Activated CD4-positive, alpha-beta T cell treated with anti-CD3 and anti-CD28 coated beads, Interleukin-2, amount 10 ng/mL, durations not matched to agents 24 days and 14 days (primary cell): ENCODE data around the gene IL12RB2. TPM values are rescaled to one million over a fixed set of nuclear protein-coding genes. Genes with fewer than 3 reads are reported as not detected.
"Not testable (repeated sequence)": the region's sequence is repeated elsewhere in the genome, so short reads cannot be mapped to it uniquely, and the experiment has no call there.

Source experiments
- DNase-seq: peaks from one replicate; pipeline ENCODE4 v3.0.0; 2022
- H3K27ac Mint-ChIP-seq: one replicate; pipeline ENCODE4 v1.8.0; 2022; ENCODE audit warnings: mild to moderate bottlenecking, mixed read lengths
- H3K27me3 Mint-ChIP-seq: one replicate; pipeline ENCODE4 v1.8.0; 2022; ENCODE audit warnings: mixed read lengths
- H3K36me3 Mint-ChIP-seq: one replicate; pipeline ENCODE4 v1.8.0; 2022; ENCODE audit warnings: low read depth, mild to moderate bottlenecking, mixed read lengths
- H3K4me1 Mint-ChIP-seq: one replicate; pipeline ENCODE4 v1.8.0; 2021; ENCODE audit warnings: mixed read lengths
- H3K4me3 Mint-ChIP-seq: one replicate; pipeline ENCODE4 v1.8.0; 2022; ENCODE audit warnings: mild to moderate bottlenecking, moderate library complexity, mixed read lengths
- H3K9me3 Mint-ChIP-seq: one replicate; pipeline ENCODE4 v1.8.0; 2021; ENCODE audit warnings: mixed read lengths
- intact Hi-C: fragments of 100-400 bp; cut with micrococcal nuclease; formaldehyde crosslinking; loops from one replicate; pipeline ENCODE4 v1.15.1; 2023
- total RNA-seq: library from RNA; stranded (reverse); gene quantifications from 2 replicates; pipeline ENCODE4 v1.2.3, GENCODE V29; 2022

IL12RB2 gene
- total RNA-seq, 1 donor from 2014 or later, result 138 TPM

GRCh38 chr1:67401443-67401842 lies 93.8 kb downstream of the IL12RB2 start:
- intact Hi-C loops, result loop anchor here (2.0 to 5.0 kb wide), 3 partner anchors 29 to 189 kb away; partner anchors contain the start of gene SERBP1
- H3K27ac Mint-ChIP-seq, result no peak overlapping the region
- peaks cover 18% of the 10 kb centered on the region for H3K9me3 Mint-ChIP-seq
- peaks cover 57% of the 10 kb centered on the region for H3K36me3 Mint-ChIP-seq
- no peaks in the 10 kb centered on the region for H3K27me3 Mint-ChIP-seq
- H3K4me1 Mint-ChIP-seq, result peaks cover 17% of the 10 kb centered on the region
- no peak for DNase-seq
- no peak overlapping the region for H3K4me3 Mint-ChIP-seq

- peaks cover 12% of the 10 kb centered on the region for H3K4me1 Mint-ChIP-seq
- DNase-seq, result no peak
- peaks cover 39% of the 10 kb centered on the region for H3K36me3 Mint-ChIP-seq
- H3K9me3 Mint-ChIP-seq, result peaks cover 13% of the 10 kb centered on the region
- H3K4me3 Mint-ChIP-seq, result no peak overlapping the region
- H3K27ac Mint-ChIP-seq, result no peak overlapping the region
- intact Hi-C loops, result loop anchor here (5.0 kb wide), 2 partner anchors 52 to 192 kb away; no protein-coding TSS in a partner anchor
- H3K27me3 Mint-ChIP-seq, result no peaks in the 10 kb centered on the region
Measured at GRCh38 chr1:67404212-67404620, 96.5 kb downstream of the IL12RB2 start.

- peaks cover 7% of the 10 kb centered on the region for H3K4me1 Mint-ChIP-seq
- peaks cover 38% of the 10 kb centered on the region for H3K36me3 Mint-ChIP-seq
- peak overlapping the region; percentile 11 for H3K27ac Mint-ChIP-seq
- H3K27me3 Mint-ChIP-seq, result no peaks in the 10 kb centered on the region
- intact Hi-C loops, result no loop called here
- H3K9me3 Mint-ChIP-seq, result peaks cover 4% of the 10 kb centered on the region
- no peak overlapping the region for H3K4me3 Mint-ChIP-seq
- DNase-seq, result no peak
Measured at GRCh38 chr1:67405473-67406245, 98.0 kb downstream of the IL12RB2 start.

GRCh38 chr1:67407498-67407897 lies 99.8 kb downstream of the IL12RB2 start:
- peaks cover 6% of the 10 kb centered on the region for H3K4me1 Mint-ChIP-seq
- H3K27me3 Mint-ChIP-seq, result no peaks in the 10 kb centered on the region
- no peak for DNase-seq
- H3K27ac Mint-ChIP-seq, result no peak overlapping the region
- no peaks in the 10 kb centered on the region for H3K9me3 Mint-ChIP-seq
- intact Hi-C loops, result no loop called here
- peaks cover 44% of the 10 kb centered on the region for H3K36me3 Mint-ChIP-seq
- no peak overlapping the region for H3K4me3 Mint-ChIP-seq

- DNase-seq, result no peak
- peaks cover 6% of the 10 kb centered on the region for H3K4me1 Mint-ChIP-seq
- no peak overlapping the region for H3K4me3 Mint-ChIP-seq
- H3K27ac Mint-ChIP-seq, result no peak overlapping the region
- no peaks in the 10 kb centered on the region for H3K9me3 Mint-ChIP-seq
- H3K36me3 Mint-ChIP-seq, result peaks cover 46% of the 10 kb centered on the region
- intact Hi-C loops, result loop anchor here (2.0 kb wide), 1 partner anchor 19 kb away; no protein-coding TSS in a partner anchor
- H3K27me3 Mint-ChIP-seq, result no peaks in the 10 kb centered on the region
Measured at GRCh38 chr1:67408148-67408547, 100.5 kb downstream of the IL12RB2 start.

- intact Hi-C loops, H3K27me3 Mint-ChIP-seq, H3K9me3 Mint-ChIP-seq, DNase-seq, H3K4me3 Mint-ChIP-seq, H3K27ac Mint-ChIP-seq: not testable (repeated sequence)
- peaks cover 27% of the 10 kb centered on the region for H3K4me1 Mint-ChIP-seq
- H3K36me3 Mint-ChIP-seq, result peaks cover 74% of the 10 kb centered on the region
Measured at GRCh38 chr1:67413101-67413500, 105.4 kb downstream of the IL12RB2 start.

- no peak overlapping the region for H3K4me3 Mint-ChIP-seq
- H3K27me3 Mint-ChIP-seq, result no peaks in the 10 kb centered on the region
- no peak overlapping the region for H3K27ac Mint-ChIP-seq
- H3K4me1 Mint-ChIP-seq, result peaks cover 36% of the 10 kb centered on the region
- no peak for DNase-seq
- intact Hi-C loops, result no loop called here
- no peaks in the 10 kb centered on the region for H3K9me3 Mint-ChIP-seq
- peaks cover 75% of the 10 kb centered on the region for H3K36me3 Mint-ChIP-seq
Measured at GRCh38 chr1:67414574-67414973, 106.9 kb downstream of the IL12RB2 start.

GRCh38 chr1:67415041-67415440 lies 107.4 kb downstream of the IL12RB2 start:
- intact Hi-C loops, result no loop called here
- Mint-ChIP-seq H3K9me3 (no peaks in the 10 kb centered on the region), H3K27ac (no peak overlapping the region), H3K36me3 (peaks cover 75% of the 10 kb centered on the region), H3K4me1 (peaks cover 40% of the 10 kb centered on the region), H3K4me3 (no peak overlapping the region), H3K27me3 (no peaks in the 10 kb centered on the region)
- no peak for DNase-seq

GRCh38 chr1:67417733-67418132 lies 110.1 kb downstream of the IL12RB2 start:
- H3K9me3 Mint-ChIP-seq, H3K4me3 Mint-ChIP-seq, DNase-seq, H3K27ac Mint-ChIP-seq, intact Hi-C loops, H3K27me3 Mint-ChIP-seq: not testable (repeated sequence)
- peaks cover 55% of the 10 kb centered on the region for H3K4me1 Mint-ChIP-seq
- H3K36me3 Mint-ChIP-seq, result peaks cover 81% of the 10 kb centered on the region

GRCh38 chr1:67418839-67419586 lies 111.3 kb downstream of the IL12RB2 start:
- intact Hi-C loops, result no loop called here
- H3K4me1 Mint-ChIP-seq, result peaks cover 59% of the 10 kb centered on the region

GRCh38 chr1:67420835-67421492 lies 113.3 kb downstream of the IL12RB2 start:
- DNase-seq, result no peak
- Mint-ChIP-seq H3K36me3 (peaks cover 86% of the 10 kb centered on the region), H3K4me3 (no peak overlapping the region), H3K9me3 (no peaks in the 10 kb centered on the region), H3K4me1 (peaks cover 62% of the 10 kb centered on the region), H3K27ac (peak overlapping the region; percentile 20), H3K27me3 (no peaks in the 10 kb centered on the region)
- intact Hi-C loops, result no loop called here

More at GRCh38 chr1:67418839-67419586, 111.3 kb downstream of the IL12RB2 start:
- Mint-ChIP-seq H3K9me3 (no peaks in the 10 kb centered on the region), H3K27me3 (no peaks in the 10 kb centered on the region), H3K36me3 (peaks cover 87% of the 10 kb centered on the region), H3K27ac (no peak overlapping the region), H3K4me3 (peak overlapping the region; percentile 9)
- no peak for DNase-seq

GRCh38 chr1:67427465-67427864 lies 119.8 kb downstream of the IL12RB2 start:
- H3K9me3 Mint-ChIP-seq, result no peaks in the 10 kb centered on the region

GRCh38 chr1:67427947-67428346 lies 120.3 kb downstream of the IL12RB2 start:
- Mint-ChIP-seq H3K4me1 (peaks cover 46% of the 10 kb centered on the region), H3K36me3 (peaks cover 71% of the 10 kb centered on the region), H3K9me3 (no peaks in the 10 kb centered on the region), H3K27ac (peak overlapping the region; percentile 98), H3K27me3 (no peaks in the 10 kb centered on the region), H3K4me3 (peak overlapping the region; percentile 95)
- DNase-seq, result no peak
- intact Hi-C loops, result loop anchor here (2.0 kb wide), 1 partner anchor 19 kb away; no protein-coding TSS in a partner anchor

More at GRCh38 chr1:67427465-67427864, 119.8 kb downstream of the IL12RB2 start:
- intact Hi-C loops, result loop anchor here (2.0 kb wide), 1 partner anchor 19 kb away; no protein-coding TSS in a partner anchor
- H3K4me3 Mint-ChIP-seq, result peak overlapping the region; percentile 95
- peaks cover 75% of the 10 kb centered on the region for H3K36me3 Mint-ChIP-seq
- no peaks in the 10 kb centered on the region for H3K27me3 Mint-ChIP-seq
- H3K27ac Mint-ChIP-seq, result peak overlapping the region; percentile 98
- no peak for DNase-seq
- peaks cover 48% of the 10 kb centered on the region for H3K4me1 Mint-ChIP-seq
